ENCODE data around the gene ITGA8.

Gene ITGA8

DNA sequence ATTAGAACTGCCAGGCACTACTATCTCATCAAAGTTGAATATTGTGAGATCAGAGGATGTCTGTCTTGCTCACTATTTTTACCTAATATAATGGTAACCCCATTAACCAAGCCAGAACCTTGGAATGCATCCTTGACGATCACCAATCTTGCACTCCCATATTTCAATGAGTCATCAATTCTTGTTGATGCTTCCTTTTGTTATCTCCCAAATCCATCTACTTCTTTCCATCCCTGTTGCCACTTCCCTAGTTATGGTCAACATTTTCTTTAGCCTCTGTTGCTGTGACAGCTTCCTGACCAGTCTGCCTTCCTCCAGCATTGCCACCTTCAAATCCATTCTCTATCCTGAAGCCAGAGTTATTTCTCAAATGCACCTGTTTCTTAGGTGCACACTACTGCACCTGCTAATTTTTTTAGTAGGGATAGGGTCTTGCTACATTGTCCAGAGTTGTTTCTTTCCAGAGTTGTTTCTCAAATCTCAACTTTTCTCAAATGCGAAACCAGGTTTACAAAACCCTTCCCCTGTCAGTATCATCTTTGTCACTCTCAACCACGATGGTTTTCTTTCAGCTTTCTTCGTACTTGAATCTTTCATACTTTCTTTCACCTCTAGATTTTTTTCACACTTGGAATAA, 15.7 kb downstream of the ITGA8 start:
- H3K27ac ChIP-seq, result no peak overlapping the region
- POLR2A ChIA-PET (ENCODE audit: low non-redundant PET), result no interaction called here
- CTCF ChIA-PET, result interaction anchor here (0.7 kb wide), 1 partner anchor 477 kb away, joined by 3 read pairs; no protein-coding TSS in a partner anchor
- no peak for DNase-seq (ENCODE audit: low spot score)
- TF ChIP-seq, protein P1, sequence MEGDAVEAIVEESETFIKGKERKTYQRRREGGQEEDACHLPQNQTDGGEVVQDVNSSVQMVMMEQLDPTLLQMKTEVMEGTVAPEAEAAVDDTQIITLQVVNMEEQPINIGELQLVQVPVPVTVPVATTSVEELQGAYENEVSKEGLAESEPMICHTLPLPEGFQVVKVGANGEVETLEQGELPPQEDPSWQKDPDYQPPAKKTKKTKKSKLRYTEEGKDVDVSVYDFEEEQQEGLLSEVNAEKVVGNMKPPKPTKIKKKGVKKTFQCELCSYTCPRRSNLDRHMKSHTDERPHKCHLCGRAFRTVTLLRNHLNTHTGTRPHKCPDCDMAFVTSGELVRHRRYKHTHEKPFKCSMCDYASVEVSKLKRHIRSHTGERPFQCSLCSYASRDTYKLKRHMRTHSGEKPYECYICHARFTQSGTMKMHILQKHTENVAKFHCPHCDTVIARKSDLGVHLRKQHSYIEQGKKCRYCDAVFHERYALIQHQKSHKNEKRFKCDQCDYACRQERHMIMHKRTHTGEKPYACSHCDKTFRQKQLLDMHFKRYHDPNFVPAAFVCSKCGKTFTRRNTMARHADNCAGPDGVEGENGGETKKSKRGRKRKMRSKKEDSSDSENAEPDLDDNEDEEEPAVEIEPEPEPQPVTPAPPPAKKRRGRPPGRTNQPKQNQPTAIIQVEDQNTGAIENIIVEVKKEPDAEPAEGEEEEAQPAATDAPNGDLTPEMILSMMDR (conservative IDR thresholded peaks at IDR 0.05; ENCODE audit: low read depth), result no peak

DNA sequence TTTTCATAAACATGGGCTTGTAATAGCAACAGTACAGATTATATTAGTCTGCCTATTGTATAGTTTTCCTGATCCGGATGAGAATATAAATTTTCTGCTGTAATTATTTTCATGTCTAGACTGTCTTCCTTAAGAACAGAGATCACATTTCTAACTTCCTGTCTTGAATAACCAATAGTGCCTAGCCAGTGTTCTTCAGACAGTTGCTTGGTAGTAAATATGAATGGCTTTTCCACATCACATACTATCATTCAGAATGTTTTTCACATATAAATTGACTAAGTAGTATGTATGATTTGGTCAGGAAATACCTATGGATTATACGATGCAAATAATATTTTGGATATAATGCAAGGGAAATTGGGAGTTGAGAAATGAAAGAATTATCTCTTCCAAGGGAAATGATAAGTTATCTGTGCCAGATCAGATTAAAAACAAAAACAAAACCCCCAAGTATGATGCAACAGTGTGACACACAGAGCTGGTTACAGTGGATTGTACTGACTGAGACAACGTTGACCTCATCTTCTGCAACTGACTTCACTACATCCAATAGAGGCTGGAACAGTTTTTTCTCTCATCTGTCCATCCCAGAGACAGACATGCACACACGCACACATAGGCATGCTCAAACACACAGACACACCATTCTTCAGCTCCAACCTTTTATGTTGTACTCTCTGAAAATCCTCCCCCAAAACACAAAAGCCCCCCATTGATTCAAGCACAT, 16.4 kb downstream of the ITGA8 start:
- DNase-seq (ENCODE audit: low spot score), result no peak
- H3K27ac ChIP-seq, result no peak overlapping the region
- CTCF ChIA-PET, result no interaction called here
- TF ChIP-seq, protein P1 (conservative IDR thresholded peaks at IDR 0.05; ENCODE audit: low read depth), result no peak
- POLR2A ChIA-PET (ENCODE audit: low non-redundant PET), result no interaction called here

DNA sequence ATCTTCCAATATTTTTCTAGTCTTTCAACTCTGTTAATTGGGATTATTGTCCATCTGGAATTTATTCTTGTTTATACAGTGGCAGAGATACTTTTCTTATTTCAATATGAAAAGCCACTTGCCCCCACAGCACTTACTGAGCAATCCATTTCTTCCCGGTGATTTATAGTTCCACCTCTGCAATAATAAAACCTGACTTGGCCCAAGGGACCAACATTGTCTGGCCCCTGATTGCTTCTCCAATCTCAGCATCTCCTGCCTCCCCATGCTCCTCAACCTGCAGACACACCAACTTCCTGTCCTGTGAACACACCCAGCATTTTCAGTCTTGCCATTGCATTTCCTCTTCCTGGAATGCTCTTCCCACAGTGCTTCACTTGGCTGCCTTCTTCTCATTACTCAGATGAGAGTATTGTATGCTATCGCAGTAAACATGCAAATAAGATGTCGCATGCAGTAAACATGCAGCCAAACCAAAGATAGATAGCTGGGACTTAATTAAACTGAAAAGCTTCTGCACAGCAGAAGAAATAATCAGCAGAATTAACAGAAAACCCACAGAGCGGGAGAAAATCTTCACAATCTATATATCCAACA, 19.5 kb downstream of the ITGA8 start:
- CTCF ChIA-PET, result interaction anchor here (0.7 kb wide), 1 partner anchor 17 kb away, joined by 3 read pairs; no protein-coding TSS in a partner anchor
- no peak overlapping the region for H3K27ac ChIP-seq
- TF ChIP-seq, protein P1 (conservative IDR thresholded peaks at IDR 0.05; ENCODE audit: low read depth), result no peak
- POLR2A ChIA-PET (ENCODE audit: low non-redundant PET), result no interaction called here
- no peak for DNase-seq (ENCODE audit: low spot score)

DNA sequence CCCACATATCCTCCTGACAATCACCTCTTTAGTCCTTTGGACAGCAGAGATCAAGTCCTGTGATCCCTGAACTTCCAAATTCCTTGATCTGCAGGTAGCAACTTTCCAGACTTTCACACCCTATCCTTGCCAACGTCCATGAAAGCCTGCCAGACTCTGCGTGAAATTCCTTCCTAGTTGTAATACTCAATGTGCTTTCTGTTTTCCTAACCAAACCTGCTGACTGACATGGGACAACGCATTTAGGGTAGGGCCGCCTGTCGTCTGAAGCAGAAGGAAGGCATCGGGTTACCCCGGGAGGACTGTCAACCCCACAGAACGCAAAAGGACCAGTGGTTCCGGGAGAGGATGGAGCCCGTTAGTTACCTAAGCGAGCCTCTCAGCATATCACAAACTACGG, 23.9 kb downstream of the ITGA8 start:
- ChIA-PET POLR2A (ENCODE audit: low non-redundant PET) (no interaction called here), CTCF (no interaction called here)
- DNase-seq (ENCODE audit: low spot score), result no peak
- H3K27ac ChIP-seq, result no peak overlapping the region
- TF ChIP-seq, protein P1 (conservative IDR thresholded peaks at IDR 0.05; ENCODE audit: low read depth), result no peak

DNA sequence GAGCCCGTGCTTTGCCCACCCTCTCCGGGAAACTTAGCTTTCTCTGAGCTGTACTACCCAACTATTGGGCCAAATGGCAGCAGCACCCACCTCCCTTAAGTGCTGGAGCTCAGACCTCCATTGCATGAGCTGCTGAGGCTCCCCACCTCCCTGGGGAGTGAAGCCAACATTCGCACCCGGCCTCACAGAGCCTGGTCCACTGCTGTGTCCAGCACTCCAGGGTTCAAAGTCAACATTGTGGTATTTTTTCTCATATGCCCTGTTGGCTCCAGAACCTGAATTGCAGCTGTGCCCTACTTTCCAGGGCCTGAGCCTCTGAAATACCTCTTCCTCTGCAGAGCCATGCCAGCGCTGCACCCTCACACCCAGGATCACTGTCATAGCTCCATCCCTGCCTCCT, 29.7 kb downstream of the ITGA8 start:
- ChIA-PET CTCF (no interaction called here), POLR2A (ENCODE audit: low non-redundant PET) (no interaction called here)
- H3K27ac ChIP-seq, result no peak overlapping the region
- DNase-seq (ENCODE audit: low spot score), result no peak
- TF ChIP-seq, protein P1 (conservative IDR thresholded peaks at IDR 0.05; ENCODE audit: low read depth), result no peak

DNA sequence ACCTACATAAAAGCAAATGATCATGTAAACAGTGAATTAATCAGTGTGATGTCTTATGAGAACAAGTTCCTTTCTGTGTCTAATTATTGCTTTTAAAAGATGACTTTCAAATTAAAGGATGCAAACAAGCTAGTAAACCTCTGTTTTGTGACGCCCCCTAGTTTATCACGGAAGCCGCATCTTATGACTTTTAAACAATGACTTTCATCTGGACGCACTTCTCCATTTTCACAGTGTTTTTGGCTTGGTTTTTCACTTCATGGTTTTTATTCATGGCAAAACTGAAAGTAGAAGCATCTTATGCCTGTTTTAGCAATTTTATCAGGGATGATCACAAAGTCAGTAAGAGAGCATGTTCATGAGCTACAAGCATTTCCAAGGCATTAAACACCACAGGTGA, 35.0 kb downstream of the ITGA8 start:
- CTCF ChIA-PET, result no interaction called here
- DNase-seq (ENCODE audit: low spot score), result no peak
- no peak overlapping the region for H3K27ac ChIP-seq
- POLR2A ChIA-PET (ENCODE audit: low non-redundant PET), result no interaction called here
- TF ChIP-seq, protein P1 (conservative IDR thresholded peaks at IDR 0.05; ENCODE audit: low read depth), result no peak
